Lung (tissue), 12 donors: ENCODE results near the gene LZTR1. TPM values are rescaled to one million over a fixed set of nuclear protein-coding genes. Genes with fewer than 3 reads are reported as not detected.

Source experiments
- ATAC-seq: fragments of 200-7000 bp; cut with Tn5 transposase; one replicate; pipeline ENCODE4 v1.9.1; 2020; ENCODE audit warnings: moderate number of reproducible peaks; ENCODE audit not compliant: insufficient read depth, low FRiP score
- DNase-seq, 3 donors: peaks; one replicate each; pipeline ENCODE4 v3.0.0-alpha.2; 2013 to 2017
- H3K27ac ChIP-seq, 2 donors: one replicate each; pipeline ENCODE4 v1.5.1; 2013; ENCODE audit warnings: mild to moderate bottlenecking in 2 of 2, moderate library complexity in 2 of 2, control low read depth in 1 of 2, inconsistent platforms in 1 of 2, low read depth in 1 of 2, low read length in 1 of 2
- H3K27me3 ChIP-seq, 3 donors: one replicate each; pipeline ENCODE4 v1.5.1; 2013; ENCODE audit warnings: low read length in 2 of 3; ENCODE audit not compliant: control insufficient read depth in 3 of 3, insufficient read depth in 3 of 3
- H3K36me3 ChIP-seq, 4 donors: one replicate each; pipeline ENCODE4 v1.5.1; 2013; ENCODE audit warnings: low read length in 4 of 4, mild to moderate bottlenecking in 1 of 4, moderate library complexity in 1 of 4; ENCODE audit not compliant: control insufficient read depth in 4 of 4, insufficient read depth in 4 of 4
- H3K4me1 ChIP-seq, 5 donors: one replicate each; pipeline ENCODE4 v1.5.1; 2013; ENCODE audit warnings: low read length in 5 of 5, mild to moderate bottlenecking in 2 of 5, moderate library complexity in 1 of 5; ENCODE audit not compliant: control insufficient read depth in 5 of 5, insufficient read depth in 5 of 5
- H3K4me3 ChIP-seq: one replicate; pipeline ENCODE4 v1.5.1; 2013; ENCODE audit warnings: mild to moderate bottlenecking, control low read depth, moderate library complexity
- H3K9ac ChIP-seq, 2 donors: one replicate each; pipeline ENCODE4 v1.5.1; 2013; ENCODE audit warnings: low read length in 2 of 2, control low read depth in 1 of 2; ENCODE audit not compliant: insufficient read depth in 1 of 2
- H3K9me3 ChIP-seq, 4 donors: one replicate each; pipeline ENCODE4 v1.5.1; 2013; ENCODE audit warnings: low read length in 3 of 4, mild to moderate bottlenecking in 1 of 4, moderate library complexity in 1 of 4; ENCODE audit not compliant: control insufficient read depth in 4 of 4, insufficient read depth in 3 of 4
- WGBS, 2 donors: extraction: QIAGEN DNeasy Blood & Tissue Kit; methylation state at CpG; one replicate each; pipeline ENCODE4 v1.1.7; 2013; 5-methylcytosine and 5-hydroxymethylcytosine counted together
- polyA plus RNA-seq, 2 donors: library from polyadenylated mRNA; stranded (reverse); fragments of 200-250 nt; gene quantifications; one replicate each; pipeline ENCODE4 v1.2.1, GENCODE V29; 2013
- total RNA-seq, 2 donors: library from RNA; depleted of rRNA in 1 of 2; stranded (reverse); fragments of >200 nt in 1 of 2; gene quantifications; one replicate each; pipeline ENCODE4 v1.2.1, GENCODE V29; 2014 to 2021
- TF ChIP-seq, protein P1 (sequence below): IDR thresholded peaks from 2 replicates; pipeline ENCODE4 v1.5.1; 2012; ENCODE audit warnings: mild to moderate bottlenecking; ENCODE audit errors: control extremely low read depth, extremely low read depth
- donor health status: control.
- donor health status: control.
- donor health status: Bipolar disorder and iron deficiency.
- donor health status: healthy.
- donor health status: DM: yes; HTN: yes; CAD: no.

LZTR1 gene
- total and polyA plus RNA-seq, 4 donors: 33.8 to 64.9 (median 44.9) TPM

DNA sequence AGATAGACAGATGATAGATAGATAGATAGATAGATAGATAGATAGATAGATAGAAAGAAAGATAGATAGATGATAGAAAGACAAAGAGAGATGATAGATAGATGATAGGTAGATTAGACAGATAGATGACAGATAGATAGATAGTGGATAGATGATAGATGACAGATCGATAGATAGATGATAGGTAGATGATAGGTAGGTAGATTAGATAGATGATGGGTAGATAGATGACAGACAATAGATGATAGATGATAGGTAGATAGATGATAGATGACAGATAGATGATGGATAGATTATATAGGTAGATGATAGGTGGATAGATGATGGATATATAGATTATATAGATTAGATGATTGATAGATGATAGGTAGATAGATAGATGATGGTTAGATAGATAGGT, 4.3 kb downstream of the LZTR1 start:
- DNase-seq: no peak
- Histone ChIP-seq H3K9me3 (no peaks in the 10 kb centered on the region), H3K36me3 (peaks cover 0 to 29% (median 5%) of the 10 kb centered on the region in 4 donors), H3K4me1 (peaks cover 0 to 14% (median 5%) of the 10 kb centered on the region in 5 donors), H3K27me3 (no peaks in the 10 kb centered on the region), H3K9ac (no peak overlapping the region), H3K27ac (no peak overlapping the region), H3K4me3 (no peak overlapping the region)
- WGBS, 2 donors: 91 to 96% methylated on average over 1 of the region's 1 CpG
- TF ChIP-seq, protein P1, sequence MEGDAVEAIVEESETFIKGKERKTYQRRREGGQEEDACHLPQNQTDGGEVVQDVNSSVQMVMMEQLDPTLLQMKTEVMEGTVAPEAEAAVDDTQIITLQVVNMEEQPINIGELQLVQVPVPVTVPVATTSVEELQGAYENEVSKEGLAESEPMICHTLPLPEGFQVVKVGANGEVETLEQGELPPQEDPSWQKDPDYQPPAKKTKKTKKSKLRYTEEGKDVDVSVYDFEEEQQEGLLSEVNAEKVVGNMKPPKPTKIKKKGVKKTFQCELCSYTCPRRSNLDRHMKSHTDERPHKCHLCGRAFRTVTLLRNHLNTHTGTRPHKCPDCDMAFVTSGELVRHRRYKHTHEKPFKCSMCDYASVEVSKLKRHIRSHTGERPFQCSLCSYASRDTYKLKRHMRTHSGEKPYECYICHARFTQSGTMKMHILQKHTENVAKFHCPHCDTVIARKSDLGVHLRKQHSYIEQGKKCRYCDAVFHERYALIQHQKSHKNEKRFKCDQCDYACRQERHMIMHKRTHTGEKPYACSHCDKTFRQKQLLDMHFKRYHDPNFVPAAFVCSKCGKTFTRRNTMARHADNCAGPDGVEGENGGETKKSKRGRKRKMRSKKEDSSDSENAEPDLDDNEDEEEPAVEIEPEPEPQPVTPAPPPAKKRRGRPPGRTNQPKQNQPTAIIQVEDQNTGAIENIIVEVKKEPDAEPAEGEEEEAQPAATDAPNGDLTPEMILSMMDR: no peak
- no peak for ATAC-seq

DNA sequence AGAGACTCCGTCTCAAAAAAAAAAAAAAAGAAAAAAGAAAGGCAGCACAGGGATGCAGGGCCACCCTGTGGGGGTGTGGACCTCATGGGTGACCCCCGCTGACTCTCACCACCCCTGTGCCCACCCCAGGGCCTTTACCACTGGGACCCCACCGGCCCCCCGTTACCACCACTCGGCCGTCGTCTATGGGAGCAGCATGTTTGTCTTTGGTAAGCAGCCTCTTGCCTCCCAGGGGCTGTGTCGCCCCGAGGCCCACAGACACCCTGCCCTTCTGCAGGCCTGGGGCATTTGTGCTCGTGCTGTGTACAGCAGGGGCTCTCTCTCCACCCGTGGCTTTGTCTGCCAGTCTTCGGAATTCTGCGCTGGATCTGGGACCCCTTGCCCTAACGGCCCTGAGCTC, 5.3 kb downstream of the LZTR1 start:
- no peak for ATAC-seq
- WGBS, 2 donors: 94 to 97% methylated on average over 14 of the region's 14 CpGs
- TF ChIP-seq, protein P1: no peak
- DNase-seq: no peak
- Histone ChIP-seq H3K27ac (no peak overlapping the region), H3K36me3 (peaks cover 3 to 39% (median 8%) of the 10 kb centered on the region in 4 donors), H3K9me3 (no peaks in the 10 kb centered on the region), H3K9ac (no peak overlapping the region), H3K4me1 (peaks cover 0 to 11% (median 4%) of the 10 kb centered on the region in 5 donors), H3K4me3 (no peak overlapping the region), H3K27me3 (no peaks in the 10 kb centered on the region)

DNA sequence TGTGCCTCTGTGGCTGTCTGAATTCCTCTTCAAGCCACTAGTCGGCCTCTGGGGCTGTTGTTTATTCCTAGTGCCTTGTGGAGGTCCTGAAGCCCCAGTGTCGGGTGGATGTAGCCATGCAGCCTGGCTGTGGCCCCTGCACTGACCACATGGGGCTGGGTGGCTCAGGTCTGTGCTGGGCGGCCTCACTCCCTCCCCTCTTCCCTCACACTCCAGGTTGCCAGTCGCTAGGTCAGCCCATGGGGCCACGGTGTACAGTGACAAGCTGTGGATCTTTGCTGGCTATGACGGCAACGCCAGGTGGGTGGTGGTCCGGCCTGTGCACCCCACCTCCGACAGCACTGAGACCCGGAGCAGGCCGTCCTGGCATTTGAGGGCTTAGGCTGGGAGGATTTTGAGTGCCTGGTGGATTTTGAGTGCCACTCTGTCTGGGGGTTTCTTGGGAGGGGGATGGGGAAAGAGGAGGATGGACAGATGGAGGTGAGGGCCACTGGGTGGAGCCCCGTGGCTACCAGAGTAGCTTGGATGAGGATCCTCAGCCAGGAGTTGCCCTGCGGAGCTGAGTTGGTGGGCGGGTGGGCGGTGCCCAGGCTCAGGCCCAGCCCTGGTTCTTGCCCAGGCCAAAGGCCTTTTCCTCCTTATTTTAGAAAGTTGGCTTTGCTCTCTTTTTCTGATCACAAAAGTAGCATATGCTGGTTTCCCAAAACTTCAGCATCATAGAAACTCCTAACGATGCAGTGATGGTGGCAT, 6.7 kb downstream of the LZTR1 start:
- DNase-seq: no peak

More for the DNA sequence above, 6.7 kb downstream of the LZTR1 start:
- TF ChIP-seq, protein P1: no peak
- WGBS, 2 donors: 92 to 96% methylated on average over 16 of the region's 16 CpGs
- Histone ChIP-seq H3K9ac (no peak overlapping the region), H3K27ac (no peak overlapping the region), H3K36me3 (peaks cover 8 to 50% (median 11%) of the 10 kb centered on the region in 4 donors), H3K9me3 (no peaks in the 10 kb centered on the region), H3K4me1 (no peaks in the 10 kb centered on the region), H3K27me3 (no peaks in the 10 kb centered on the region), H3K4me3 (no peak overlapping the region)
- ATAC-seq: no peak
